ENCODE results near the gene C2orf68.
"Not testable (repeated sequence)": the region's sequence is repeated elsewhere in the genome, so short reads cannot be mapped to it uniquely, and the experiment has no call there.

DNA sequence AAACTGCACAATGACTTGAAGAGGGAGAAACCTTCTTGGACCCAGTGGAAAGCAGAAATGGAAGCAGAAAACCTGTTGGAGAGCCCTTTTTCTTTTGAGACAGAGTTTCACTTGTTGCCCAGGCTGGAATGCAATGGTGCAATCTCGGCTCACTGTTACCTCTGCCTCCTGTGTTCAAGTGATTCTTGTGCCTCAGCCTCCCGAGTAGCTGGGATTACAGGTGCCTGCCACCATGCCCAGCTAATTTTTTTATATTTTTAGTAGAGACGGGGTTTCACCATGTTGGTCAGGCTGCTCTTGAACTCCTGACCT lies 7.8 kb downstream of the C2orf68 start:
- TF ChIP-seq, protein P1, sequence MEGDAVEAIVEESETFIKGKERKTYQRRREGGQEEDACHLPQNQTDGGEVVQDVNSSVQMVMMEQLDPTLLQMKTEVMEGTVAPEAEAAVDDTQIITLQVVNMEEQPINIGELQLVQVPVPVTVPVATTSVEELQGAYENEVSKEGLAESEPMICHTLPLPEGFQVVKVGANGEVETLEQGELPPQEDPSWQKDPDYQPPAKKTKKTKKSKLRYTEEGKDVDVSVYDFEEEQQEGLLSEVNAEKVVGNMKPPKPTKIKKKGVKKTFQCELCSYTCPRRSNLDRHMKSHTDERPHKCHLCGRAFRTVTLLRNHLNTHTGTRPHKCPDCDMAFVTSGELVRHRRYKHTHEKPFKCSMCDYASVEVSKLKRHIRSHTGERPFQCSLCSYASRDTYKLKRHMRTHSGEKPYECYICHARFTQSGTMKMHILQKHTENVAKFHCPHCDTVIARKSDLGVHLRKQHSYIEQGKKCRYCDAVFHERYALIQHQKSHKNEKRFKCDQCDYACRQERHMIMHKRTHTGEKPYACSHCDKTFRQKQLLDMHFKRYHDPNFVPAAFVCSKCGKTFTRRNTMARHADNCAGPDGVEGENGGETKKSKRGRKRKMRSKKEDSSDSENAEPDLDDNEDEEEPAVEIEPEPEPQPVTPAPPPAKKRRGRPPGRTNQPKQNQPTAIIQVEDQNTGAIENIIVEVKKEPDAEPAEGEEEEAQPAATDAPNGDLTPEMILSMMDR (tag by site-specific recombination; IDR thresholded peaks at IDR 0.05) = not testable (repeated sequence)
- TF ChIP-seq, protein P2, sequence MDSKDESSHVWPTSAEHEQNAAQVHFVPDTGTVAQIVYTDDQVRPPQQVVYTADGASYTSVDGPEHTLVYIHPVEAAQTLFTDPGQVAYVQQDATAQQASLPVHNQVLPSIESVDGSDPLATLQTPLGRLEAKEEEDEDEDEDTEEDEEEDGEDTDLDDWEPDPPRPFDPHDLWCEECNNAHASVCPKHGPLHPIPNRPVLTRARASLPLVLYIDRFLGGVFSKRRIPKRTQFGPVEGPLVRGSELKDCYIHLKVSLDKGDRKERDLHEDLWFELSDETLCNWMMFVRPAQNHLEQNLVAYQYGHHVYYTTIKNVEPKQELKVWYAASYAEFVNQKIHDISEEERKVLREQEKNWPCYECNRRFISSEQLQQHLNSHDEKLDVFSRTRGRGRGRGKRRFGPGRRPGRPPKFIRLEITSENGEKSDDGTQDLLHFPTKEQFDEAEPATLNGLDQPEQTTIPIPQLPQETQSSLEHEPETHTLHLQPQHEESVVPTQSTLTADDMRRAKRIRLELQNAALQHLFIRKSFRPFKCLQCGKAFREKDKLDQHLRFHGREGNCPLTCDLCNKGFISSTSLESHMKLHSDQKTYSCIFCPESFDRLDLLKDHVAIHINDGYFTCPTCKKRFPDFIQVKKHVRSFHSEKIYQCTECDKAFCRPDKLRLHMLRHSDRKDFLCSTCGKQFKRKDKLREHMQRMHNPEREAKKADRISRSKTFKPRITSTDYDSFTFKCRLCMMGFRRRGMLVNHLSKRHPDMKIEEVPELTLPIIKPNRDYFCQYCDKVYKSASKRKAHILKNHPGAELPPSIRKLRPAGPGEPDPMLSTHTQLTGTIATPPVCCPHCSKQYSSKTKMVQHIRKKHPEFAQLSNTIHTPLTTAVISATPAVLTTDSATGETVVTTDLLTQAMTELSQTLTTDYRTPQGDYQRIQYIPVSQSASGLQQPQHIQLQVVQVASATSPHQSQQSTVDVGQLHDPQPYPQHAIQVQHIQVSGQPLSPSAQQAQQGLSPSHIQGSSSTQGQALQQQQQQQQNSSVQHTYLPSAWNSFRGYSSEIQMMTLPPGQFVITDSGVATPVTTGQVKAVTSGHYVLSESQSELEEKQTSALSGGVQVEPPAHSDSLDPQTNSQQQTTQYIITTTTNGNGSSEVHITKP (tag by site-specific recombination; IDR thresholded peaks at IDR 0.05) = not testable (repeated sequence)
- TF ChIP-seq, protein P3, sequence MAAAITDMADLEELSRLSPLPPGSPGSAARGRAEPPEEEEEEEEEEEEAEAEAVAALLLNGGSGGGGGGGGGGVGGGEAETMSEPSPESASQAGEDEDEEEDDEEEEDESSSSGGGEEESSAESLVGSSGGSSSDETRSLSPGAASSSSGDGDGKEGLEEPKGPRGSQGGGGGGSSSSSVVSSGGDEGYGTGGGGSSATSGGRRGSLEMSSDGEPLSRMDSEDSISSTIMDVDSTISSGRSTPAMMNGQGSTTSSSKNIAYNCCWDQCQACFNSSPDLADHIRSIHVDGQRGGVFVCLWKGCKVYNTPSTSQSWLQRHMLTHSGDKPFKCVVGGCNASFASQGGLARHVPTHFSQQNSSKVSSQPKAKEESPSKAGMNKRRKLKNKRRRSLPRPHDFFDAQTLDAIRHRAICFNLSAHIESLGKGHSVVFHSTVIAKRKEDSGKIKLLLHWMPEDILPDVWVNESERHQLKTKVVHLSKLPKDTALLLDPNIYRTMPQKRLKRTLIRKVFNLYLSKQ (tag by site-specific recombination; IDR thresholded peaks at IDR 0.05; ENCODE audit: borderline replicate concordance) = not testable (repeated sequence)
- TF ChIP-seq YY1 (tag by site-specific recombination; IDR thresholded peaks at IDR 0.05); SALL2 (tag by site-specific recombination; IDR thresholded peaks at IDR 0.05; ENCODE audit: borderline replicate concordance): not testable (repeated sequence)

Data from HEK293 (cell line).